GM23338 (cell line): ENCODE results near the gene CNTNAP5. TPM values are rescaled to one million over a fixed set of nuclear protein-coding genes. Genes with fewer than 3 reads are reported as not detected.
A peak's percentile ranks its signal among the peaks of the same experiment; 100 is the strongest.

Source experiments
- ATAC-seq: fragments of 200-7000 bp; cut with Tn5 transposase; 3 replicates; pipeline ENCODE4 v1.9.1; 2020
- DNase-seq: peaks from one replicate; pipeline ENCODE4 v3.0.0-alpha.2; 2015; ENCODE audit warnings: low spot score
- H2AFZ ChIP-seq: fragments of 200-600 bp; sonication (generic); 2 replicates; pipeline ENCODE4 v1.8.0; 2016; ENCODE audit warnings: antibody characterized with exemption, mild to moderate bottlenecking, moderate library complexity
- H3F3A ChIP-seq: fragments of 200-600 bp; sonication (generic); replicated peaks from 2 replicates; pipeline ENCODE4 v1.8.0; 2017; ENCODE audit warnings: antibody characterized with exemption, mixed run types, low read depth
- H3K27ac ChIP-seq: fragments of 200-600 bp; sonication (generic); 2 replicates; pipeline ENCODE4 v1.6.1; 2016; ENCODE audit warnings: low read depth
- H3K27me3 ChIP-seq: fragments of 200-600 bp; sonication (generic); 2 replicates; pipeline ENCODE4 v1.8.0; 2016; ENCODE audit warnings: mild to moderate bottlenecking, mixed run types, moderate library complexity; ENCODE audit not compliant: insufficient read depth
- H3K36me3 ChIP-seq: fragments of 200-600 bp; sonication (generic); 2 replicates; pipeline ENCODE4 v1.8.0; 2016; ENCODE audit warnings: mild to moderate bottlenecking; ENCODE audit not compliant: insufficient read depth
- H3K4me1 ChIP-seq: fragments of 200-600 bp; sonication (generic); 2 replicates; pipeline ENCODE4 v1.8.0; 2016; ENCODE audit warnings: mild to moderate bottlenecking, moderate library complexity; ENCODE audit not compliant: insufficient read depth
- H3K4me2 ChIP-seq: fragments of 200-600 bp; sonication (generic); 2 replicates; pipeline ENCODE4 v1.7.1; 2017; ENCODE audit warnings: mixed run types
- H3K4me3 ChIP-seq: fragments of 200-600 bp; sonication (generic); 2 replicates; pipeline ENCODE4 v1.6.1; 2016; ENCODE audit warnings: mixed run types
- H3K79me2 ChIP-seq: fragments of 200-600 bp; sonication (generic); replicated peaks from 2 replicates; pipeline ENCODE4 v1.8.0; 2017; ENCODE audit warnings: mild to moderate bottlenecking; ENCODE audit not compliant: insufficient read depth
- H3K9me2 ChIP-seq: fragments of 200-600 bp; sonication (generic); 2 replicates; pipeline ENCODE4 v1.8.0; 2017; ENCODE audit not compliant: insufficient read depth
- H4K20me1 ChIP-seq: fragments of 200-600 bp; sonication (generic); replicated peaks from 2 replicates; pipeline ENCODE4 v1.8.0; 2017; ENCODE audit warnings: mild to moderate bottlenecking; ENCODE audit not compliant: insufficient read depth
- H3K27ac Mint-ChIP-seq: 2 replicates; pipeline ENCODE4 v1.8.0; 2020; ENCODE audit warnings: inconsistent platforms, mild to moderate bottlenecking, moderate library complexity, mixed read lengths
- H3K27me3 Mint-ChIP-seq: 3 replicates; pipeline ENCODE4 v1.8.0; 2022; ENCODE audit warnings: low read depth, mild to moderate bottlenecking, moderate library complexity, mixed read lengths, inconsistent platforms; ENCODE audit not compliant: insufficient read depth, poor library complexity
- H3K36me3 Mint-ChIP-seq: 3 replicates; pipeline ENCODE4 v1.8.0; 2021; ENCODE audit warnings: low read depth, mild to moderate bottlenecking, inconsistent platforms, moderate library complexity, mixed read lengths
- H3K4me1 Mint-ChIP-seq: 3 replicates; pipeline ENCODE4 v1.8.0; 2020; ENCODE audit warnings: mild to moderate bottlenecking, inconsistent platforms, mixed read lengths
- H3K4me3 Mint-ChIP-seq: 3 replicates; pipeline ENCODE4 v1.8.0; 2021; ENCODE audit warnings: moderate library complexity, mild to moderate bottlenecking, inconsistent platforms, mixed read lengths
- H3K9me3 Mint-ChIP-seq: 3 replicates; pipeline ENCODE4 v1.8.0; 2020; ENCODE audit warnings: moderate library complexity, mild to moderate bottlenecking, inconsistent platforms, mixed read lengths
- CREB1 ChIP-seq: fragments of 250-450 bp; sonication (Bioruptor Pico); IDR thresholded peaks from 2 replicates; pipeline ENCODE4 v1.5.0; 2020; ENCODE audit warnings: low read depth, mild to moderate bottlenecking, moderate library complexity
- CTCF ChIP-seq, 2 experiments: fragments of 200-600 bp in 1 of 2; sonication (generic) in 1 of 2; conservative IDR thresholded peaks; 2 replicates each; pipeline versions ENCODE4 v1.5.1 to v1.6.1; 2016 to 2017; ENCODE audit warnings: antibody characterized with exemption in 2 of 2, low read depth in 2 of 2, mild to moderate bottlenecking in 2 of 2, moderate library complexity in 1 of 2
- ETS1 ChIP-seq: IDR thresholded peaks from 2 replicates; pipeline ENCODE4 v1.6.1; 2016; ENCODE audit warnings: antibody characterized with exemption
- EZH2 ChIP-seq: fragments of 200-600 bp; sonication (generic); IDR thresholded peaks from one replicate; pipeline ENCODE4 v1.8.0; 2017; ENCODE audit warnings: antibody characterized with exemption, mild to moderate bottlenecking, low read depth; ENCODE audit not compliant: unreplicated experiment
- EZH2phosphoT487 ChIP-seq: fragments of 200-600 bp; sonication (generic); IDR thresholded peaks from one replicate; pipeline ENCODE4 v1.8.1; 2018; ENCODE audit warnings: antibody characterized with exemption; ENCODE audit not compliant: unreplicated experiment
- JUNB ChIP-seq: IDR thresholded peaks from one replicate; pipeline ENCODE4 v1.6.1; 2016; ENCODE audit warnings: antibody characterized with exemption; ENCODE audit not compliant: unreplicated experiment
- NANOG ChIP-seq: IDR thresholded peaks from 2 replicates; pipeline ENCODE4 v1.6.1; 2016; ENCODE audit warnings: antibody characterized with exemption, borderline replicate concordance
- POLR2AphosphoS5 ChIP-seq: IDR thresholded peaks from 2 replicates; pipeline ENCODE4 v1.6.1; 2016; ENCODE audit warnings: antibody characterized with exemption, low read depth
- REST ChIP-seq: IDR thresholded peaks from one replicate; pipeline ENCODE4 v1.6.1; 2018; ENCODE audit warnings: antibody characterized with exemption; ENCODE audit not compliant: unreplicated experiment
- STAT1 ChIP-seq: IDR thresholded peaks from one replicate; pipeline ENCODE4 v1.6.1; 2016; ENCODE audit warnings: antibody characterized with exemption; ENCODE audit not compliant: unreplicated experiment
- ZNF114 ChIP-seq: fragments of 250-450 bp; sonication (Bioruptor Pico); IDR thresholded peaks from 2 replicates; pipeline ENCODE4 v1.5.0; 2020; ENCODE audit warnings: mild to moderate bottlenecking, moderate library complexity
- ZNF331 ChIP-seq: fragments of 250-450 bp; sonication (Bioruptor Pico); IDR thresholded peaks from 2 replicates; pipeline ENCODE4 v1.5.0; 2020; ENCODE audit warnings: low read depth, mild to moderate bottlenecking, moderate library complexity
- ZNF462 ChIP-seq: fragments of 250-450 bp; sonication (Bioruptor Pico); IDR thresholded peaks from 2 replicates; pipeline ENCODE4 v1.5.0; 2020; ENCODE audit warnings: mild to moderate bottlenecking, moderate library complexity
- polyA plus RNA-seq: library from polyadenylated mRNA; unstranded; fragments of >200 nt; fragmentation: Nextera tagmentation; extraction: Ambion mirVana; gene quantifications from 2 replicates; pipeline ENCODE4 v1.2.1, GENCODE V29; 2016
- total RNA-seq: library from RNA; depleted of rRNA; stranded (reverse); fragments of >200 nt; shearing (Covaris generic); gene quantifications from 2 replicates; pipeline ENCODE4 v1.2.3, GENCODE V29; 2014

The CNTNAP5 gene
- total and polyA plus RNA-seq, 2 experiments from 2014 or later = 0.49 to 0.50 TPM

- H3K36me3 ChIP-seq = no peaks in the 10 kb centered on the region
- DNase-seq = peak; percentile 4
- H3F3A ChIP-seq = no peaks in the 10 kb centered on the region
- H3K4me3 Mint-ChIP-seq = no peak overlapping the region
- H3K9me2 ChIP-seq = peaks cover 16% of the 10 kb centered on the region
- H3K4me1 ChIP-seq = peaks cover 18% of the 10 kb centered on the region
- H3K27me3 ChIP-seq = no peaks in the 10 kb centered on the region
- no peaks in the 10 kb centered on the region; the same call in 2 of the 3 replicates for H3K36me3 Mint-ChIP-seq
- H3K4me2 ChIP-seq = 0 out of 2 replicates have a peak overlapping the region, but pooled peaks have one; percentile 19
- peaks cover 2% of the 10 kb centered on the region for H3K27me3 Mint-ChIP-seq
- TF ChIP-seq EZH2 (no peak), CREB1 (no peak), JUNB (no peak), POLR2AphosphoS5 (no peak), ZNF114 (CRISPR knock-in tag) (no peak), REST (no peak), STAT1 (no peak), ETS1 (no peak), ZNF462 (CRISPR knock-in tag) (no peak), EZH2phosphoT487 (no peak), NANOG (no peak), ZNF331 (CRISPR knock-in tag) (no peak), CTCF (conservative IDR thresholded peaks at IDR 0.05; ENCODE audit: low read depth in 2 of 2) (no peak)
- H3K27ac Mint-ChIP-seq = no peak overlapping the region
- H3K4me1 Mint-ChIP-seq = peaks cover 9% of the 10 kb centered on the region
- ATAC-seq = no peak
- no peaks in the 10 kb centered on the region; the same call in 2 of the 3 replicates for H3K9me3 Mint-ChIP-seq
- no peak overlapping the region for H3K4me3 ChIP-seq
- no peaks in the 10 kb centered on the region for H4K20me1 ChIP-seq
- H2AFZ ChIP-seq = no peak overlapping the region
- no peaks in the 10 kb centered on the region for H3K79me2 ChIP-seq
- H3K27ac ChIP-seq = no peak overlapping the region
These were observed 13.9 kb downstream of the CNTNAP5 start for GRCh38 chr2:124039032-124039431.
